Thyroid gland (tissue), 4 donors: ENCODE data around the gene USP5. TPM values are rescaled to one million over a fixed set of nuclear protein-coding genes. Genes with fewer than 3 reads are reported as not detected.

Experiments used
- DNase-seq, 2 donors: peaks; one replicate each; pipeline ENCODE4 v3.0.0-alpha.2; 2019
- H3K27ac ChIP-seq, 3 donors: fragments of 200-600 bp; sonication (generic); 1 replicate in 2 of 3; 2 replicates in 1 of 3; pipeline ENCODE4 v1.5.1; 2016 to 2019; ENCODE audit warnings: mild to moderate bottlenecking in 1 of 3, moderate library complexity in 1 of 3
- H3K27me3 ChIP-seq: fragments of 200-600 bp; sonication (generic); one replicate; pipeline ENCODE4 v1.5.1; 2019
- H3K36me3 ChIP-seq, 2 donors: fragments of 200-600 bp; sonication (generic); one replicate each; pipeline ENCODE4 v1.5.1; 2016 to 2019
- H3K4me1 ChIP-seq, 2 donors: fragments of 200-600 bp; sonication (generic); one replicate each; pipeline ENCODE4 v1.5.1; 2017 to 2019
- H3K4me3 ChIP-seq, 3 donors: fragments of 200-600 bp; sonication (generic); replicated peaks in 1 of 3; 1 replicate in 2 of 3; 2 replicates in 1 of 3; pipeline ENCODE4 v1.5.1; 2016; ENCODE audit warnings: mild to moderate bottlenecking in 1 of 3
- H3K9me3 ChIP-seq: fragments of 200-600 bp; sonication (generic); one replicate; pipeline ENCODE4 v1.5.1; 2017
- CTCF ChIP-seq, 6 experiments: fragments of 200-600 bp in 3 of 6; fragments of 450-650 bp in 3 of 6; sonication (generic) in 3 of 6; IDR thresholded peaks; one replicate each; pipeline ENCODE4 v1.5.1; 2016 to 2019; ENCODE audit warnings: antibody characterized with exemption in 6 of 6, mild to moderate bottlenecking in 2 of 6, inconsistent platforms in 1 of 6, moderate library complexity in 1 of 6
- POLR2A ChIP-seq, 2 donors: fragments of 450-650 bp; IDR thresholded peaks; one replicate each; pipeline ENCODE4 v1.6.1; 2017; ENCODE audit warnings: antibody characterized with exemption in 2 of 2, mild to moderate bottlenecking in 2 of 2, moderate library complexity in 1 of 2
- WGBS, 2 donors: methylation state at CpG; one replicate each; pipeline ENCODE4 v1.1.5; 2017; 5-methylcytosine and 5-hydroxymethylcytosine counted together
- intact Hi-C: fragments of 100-400 bp; cut with DNase I; formaldehyde crosslinking; loops from one replicate; pipeline ENCODE4 v1.15.1; 2023
- total RNA-seq, 4 donors: library from RNA; depleted of rRNA; stranded (reverse); fragments of >200 nt; gene quantifications; one replicate each; pipeline ENCODE4 v1.2.3, GENCODE V29; 2016

The USP5 gene
- total RNA-seq, 4 donors from 2014 or later: 34.7 to 68.6 (median 58.9) TPM

GRCh38 chr12:6813363-6813762 is 38.6 kb upstream of the USP5 start:
- TF ChIP-seq POLR2A (IDR thresholded peaks at IDR 0.05) (no peak), CTCF (IDR thresholded peaks at IDR 0.05) (no peak)

GRCh38 chr12:6816598-6816997 is 35.4 kb upstream of the USP5 start:
- Histone ChIP-seq H3K36me3 (no peaks in the 10 kb centered on the region), H3K4me3 (no peak overlapping the region), H3K27me3 (no peaks in the 10 kb centered on the region), H3K27ac (no peak overlapping the region), H3K4me1 (peaks cover 0 to 6% of the 10 kb centered on the region in 2 donors), H3K9me3 (no peaks in the 10 kb centered on the region)
- no peak for DNase-seq
- intact Hi-C loops: no loop called here
- WGBS, 2 donors: 57 to 62% methylated on average over 3 of the region's 3 CpGs
- TF ChIP-seq CTCF (IDR thresholded peaks at IDR 0.05): no peak
- no peak for TF ChIP-seq POLR2A (IDR thresholded peaks at IDR 0.05)

More at GRCh38 chr12:6813363-6813762, 38.6 kb upstream of the USP5 start:
- Histone ChIP-seq H3K4me3 (no peak overlapping the region), H3K27me3 (no peaks in the 10 kb centered on the region), H3K36me3 (no peaks in the 10 kb centered on the region), H3K27ac (no peak overlapping the region), H3K4me1 (no peaks in the 10 kb centered on the region), H3K9me3 (no peaks in the 10 kb centered on the region)
- intact Hi-C loops: no loop called here
- WGBS, 2 donors: 78 to 85% methylated on average over 4 of the region's 4 CpGs
- DNase-seq: no peak

- peaks cover 0 to 11% of the 10 kb centered on the region in 2 donors for H3K4me1 ChIP-seq
- no peak overlapping the region for H3K27ac ChIP-seq
- 88 to 93% methylated on average over 8 of the region's 8 CpGs for WGBS, 2 donors
- TF ChIP-seq POLR2A (IDR thresholded peaks at IDR 0.05) (no peak), CTCF (IDR thresholded peaks at IDR 0.05) (no peak)
- H3K27me3 ChIP-seq: no peaks in the 10 kb centered on the region
- H3K4me3 ChIP-seq: no peak overlapping the region
- no peak for DNase-seq
- intact Hi-C loops: no loop called here
- no peaks in the 10 kb centered on the region for H3K9me3 ChIP-seq
- no peaks in the 10 kb centered on the region for H3K36me3 ChIP-seq
Measured at GRCh38 chr12:6817098-6817497, 34.9 kb upstream of the USP5 start.

GRCh38 chr12:6817662-6818157 is 34.2 kb upstream of the USP5 start:
- DNase-seq: no peak
- peaks cover 0 to 12% of the 10 kb centered on the region in 2 donors for H3K4me1 ChIP-seq
- no peaks in the 10 kb centered on the region for H3K9me3 ChIP-seq
- intact Hi-C loops: no loop called here
- no peaks in the 10 kb centered on the region for H3K27me3 ChIP-seq
- H3K36me3 ChIP-seq: no peaks in the 10 kb centered on the region
- 92 to 94% methylated on average over 20 of the region's 20 CpGs for WGBS, 2 donors
- no peak overlapping the region for H3K4me3 ChIP-seq
- no peak overlapping the region for H3K27ac ChIP-seq
- no peak for TF ChIP-seq POLR2A (IDR thresholded peaks at IDR 0.05)

GRCh38 chr12:6818222-6818621 is 33.7 kb upstream of the USP5 start:
- no peak for TF ChIP-seq CTCF (IDR thresholded peaks at IDR 0.05)
- no peak for TF ChIP-seq POLR2A (IDR thresholded peaks at IDR 0.05)
- intact Hi-C loops: no loop called here
- H3K4me3 ChIP-seq: no peak overlapping the region
- H3K27ac ChIP-seq: no peak overlapping the region
- H3K4me1 ChIP-seq: peaks cover 0 to 12% of the 10 kb centered on the region in 2 donors
- no peaks in the 10 kb centered on the region for H3K36me3 ChIP-seq
- no peaks in the 10 kb centered on the region for H3K27me3 ChIP-seq
- no peak for DNase-seq
- 61 to 63% methylated on average over 2 to 10 of the region's 10 CpGs for WGBS, 2 donors
- H3K9me3 ChIP-seq: no peaks in the 10 kb centered on the region
